ENCODE measurements around the gene NECTIN3. TPM values are rescaled to one million over a fixed set of nuclear protein-coding genes. Genes with fewer than 3 reads are reported as not detected.

NECTIN3 gene
- total and polyA plus RNA-seq, 2 of the 4 experiments (the other 2 are of a cell fraction) = 34.7 to 155 TPM

DNA sequence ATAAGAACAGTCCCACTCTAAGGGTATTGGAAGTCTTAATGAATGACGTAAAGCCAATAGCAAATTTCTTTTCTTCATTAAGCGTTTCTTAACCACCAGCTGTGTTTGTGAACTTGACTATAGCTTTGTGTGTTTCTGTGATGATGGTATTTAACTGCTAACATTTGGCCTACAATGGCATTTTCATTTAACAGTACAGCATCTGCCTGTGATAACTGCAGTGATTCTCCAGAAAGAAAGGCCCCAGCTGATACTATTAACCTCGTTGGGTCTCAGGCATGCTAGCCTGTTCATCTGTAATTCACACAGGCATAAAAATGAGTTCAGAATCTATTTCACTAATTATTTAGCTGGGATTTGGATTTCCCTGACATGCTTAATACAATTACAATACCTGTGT is 121.9 kb downstream of the NECTIN3 start:
- H2BK5ac ChIP-seq (ENCODE audit: low read depth, low read length, poor library complexity, severe bottlenecking) = peak overlapping the region; percentile 14
- no peaks in the 10 kb centered on the region; the same call in 1 of the 2 replicates for H3K4me1 ChIP-seq (ENCODE audit: control insufficient read depth, insufficient read depth, low read length)
- no peak overlapping the region for H3K23ac ChIP-seq (ENCODE audit: low read depth, low read length)
- H2BK15ac ChIP-seq (ENCODE audit: low read depth, low read length) = no peak overlapping the region
- H2BK120ac ChIP-seq (ENCODE audit: low read depth, low read length) = no peak overlapping the region
- intact Hi-C loops (cut with micrococcal nuclease) (loop anchor here (5.0 kb wide), 1 partner anchor 144 kb away; no protein-coding TSS in a partner anchor), in situ Hi-C loops (cut with MboI; ENCODE audit: low sequenced_read_pairs) (no loop called here), dilution Hi-C loops (cut with HindIII; ENCODE audit: low sequenced_read_pairs, unreplicated experiment) (no loop called here)
- H3K4ac ChIP-seq (ENCODE audit: low read depth, low read length) = no peak overlapping the region
- no peak overlapping the region for H3K4me3 ChIP-seq (ENCODE audit: insufficient read depth, low read depth, low read length)
- H3K36me3 ChIP-seq (ENCODE audit: control insufficient read depth, insufficient read depth, low read length) = peaks cover 32% of the 10 kb centered on the region
- no peaks in the 10 kb centered on the region for H4K20me1 ChIP-seq (ENCODE audit: insufficient read depth, low read length)
- DNase-seq (no peak), ATAC-seq (ENCODE audit: low read depth) (no peak)
- H4K8ac ChIP-seq (ENCODE audit: low read depth in 2 of 2, low read length in 2 of 2) = no peak overlapping the region
- H2AK9ac ChIP-seq (replicated peaks; ENCODE audit: low read depth, low read length, poor library complexity) = no peak overlapping the region
- no peak overlapping the region for H4K91ac ChIP-seq (ENCODE audit: insufficient read depth, low read depth, low read length)
- H3K9me1 ChIP-seq (ENCODE audit: insufficient read depth, low read length) = peaks cover 2% of the 10 kb centered on the region; the same call in 1 of the 2 replicates
- no peak overlapping the region for H3K27ac ChIP-seq (ENCODE audit: insufficient read depth, low read length)
- WGBS, 2 experiments (ENCODE audit: extremely low coverage in 2 of 2, insufficient read length in 1 of 2) = no CpG with 5 or more reads among the region's 3 CpGs
- H3K79me1 ChIP-seq (ENCODE audit: low read depth in 1 of 2, low read length in 2 of 2) = peaks cover 27 to 35% of the 10 kb centered on the region in 2 experiments
- no peaks in the 10 kb centered on the region for H3K9me3 ChIP-seq (ENCODE audit: control insufficient read depth, insufficient read depth, low read length)
- no TSS peak for BruUV-seq (replicated peaks)
- no peak overlapping the region for H3K18ac ChIP-seq (ENCODE audit: low read depth, low read length)
- TF ChIP-seq CTCF (conservative IDR thresholded peaks at IDR 0.05; ENCODE audit: low read depth, low read length) (no peak), RFX5 (IDR thresholded peaks at IDR 0.05; ENCODE audit: low read depth, low read length) (no peak), BHLHE40 (IDR thresholded peaks at IDR 0.05; ENCODE audit: low read depth, low read length) (no peak), ELK1 (IDR thresholded peaks at IDR 0.05; ENCODE audit: borderline replicate concordance, low read depth, low read length) (no peak), POLR2A (IDR thresholded peaks at IDR 0.05; ENCODE audit: low read depth, low read length) (no peak), MXI1 (IDR thresholded peaks at IDR 0.05; ENCODE audit: borderline replicate concordance, low read depth, low read length) (no peak), MAFK (IDR thresholded peaks at IDR 0.05; ENCODE audit: low read depth, low read length) (no peak), RCOR1 (IDR thresholded peaks at IDR 0.05; ENCODE audit: insufficient replicate concordance, low read length) (no peak), CEBPB (IDR thresholded peaks at IDR 0.05; ENCODE audit: low read depth, low read length) (no peak)
- TF ChIP-seq, protein P1, sequence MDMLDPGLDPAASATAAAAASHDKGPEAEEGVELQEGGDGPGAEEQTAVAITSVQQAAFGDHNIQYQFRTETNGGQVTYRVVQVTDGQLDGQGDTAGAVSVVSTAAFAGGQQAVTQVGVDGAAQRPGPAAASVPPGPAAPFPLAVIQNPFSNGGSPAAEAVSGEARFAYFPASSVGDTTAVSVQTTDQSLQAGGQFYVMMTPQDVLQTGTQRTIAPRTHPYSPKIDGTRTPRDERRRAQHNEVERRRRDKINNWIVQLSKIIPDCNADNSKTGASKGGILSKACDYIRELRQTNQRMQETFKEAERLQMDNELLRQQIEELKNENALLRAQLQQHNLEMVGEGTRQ (IDR thresholded peaks at IDR 0.05; ENCODE audit: low read depth, low read length) = no peak
- H3K14ac ChIP-seq (replicated peaks; ENCODE audit: low read depth, low read length) = no peak overlapping the region; the same call in 1 of the 2 replicates
- no peak overlapping the region for H2AK5ac ChIP-seq (ENCODE audit: low read depth, low read length)
- no peak overlapping the region for H2AFZ ChIP-seq (replicated peaks; ENCODE audit: low read length, poor library complexity)
- H3K9ac ChIP-seq (ENCODE audit: low read depth, low read length) = no peak overlapping the region
- H3K27me3 ChIP-seq (ENCODE audit: control insufficient read depth, insufficient read depth, low read length) = no peaks in the 10 kb centered on the region
- POLR2A ChIA-PET (ENCODE audit: unreplicated experiment) = no interaction called here
- H3K4me2 ChIP-seq (ENCODE audit: low read depth, low read length) = no peak overlapping the region
- CTCF ChIA-PET = interaction anchor here (1.3 kb wide), 2 partner anchors 9 to 55 kb away, joined by 3 read pairs; no protein-coding TSS in a partner anchor
- H4K5ac ChIP-seq (ENCODE audit: low read depth, low read length) = no peak overlapping the region; the same call in 1 of the 2 replicates
- H3K56ac ChIP-seq (ENCODE audit: extremely low read depth, insufficient read depth, low read length) = no peak overlapping the region
- H2BK20ac ChIP-seq (ENCODE audit: low read depth, low read length) = no peak overlapping the region

All from IMR-90 (cell line).